ENCODE results near the gene GALNT10. TPM values are rescaled to one million over a fixed set of nuclear protein-coding genes. Genes with fewer than 3 reads are reported as not detected.

Gene GALNT10
- total and polyA plus RNA-seq, 3 donors from 2014 or later, result 15.7 to 19.3 (median 17.2) TPM

DNA sequence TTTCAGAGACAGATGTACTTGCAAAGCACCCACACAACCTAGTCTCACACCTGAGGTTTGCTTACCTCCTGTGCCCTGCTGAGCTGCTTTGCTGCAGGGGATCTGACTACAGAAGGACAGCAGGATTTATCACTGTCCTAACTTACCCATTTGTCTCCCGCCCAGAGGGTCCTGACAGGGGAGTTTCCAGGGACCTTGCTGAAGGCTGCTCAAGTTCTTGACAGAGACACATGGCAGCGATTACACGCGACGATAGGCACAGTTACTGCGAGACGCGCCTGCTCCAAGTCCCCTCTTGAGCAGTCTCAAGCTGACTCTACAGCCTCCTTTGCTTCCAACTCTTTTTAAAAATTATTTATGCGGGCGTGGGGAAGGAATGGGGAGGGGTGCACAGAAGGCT lies 24.6 kb upstream of the GALNT10 start:
- intact Hi-C loops (cut with DNase I; ENCODE audit: low total_unique reads), result no loop called here
- no peak for DNase-seq
- WGBS, 2 donors, result 54 to 55% methylated on average over 10 of the region's 10 CpGs
- Histone ChIP-seq H3K27me3 (no peaks in the 10 kb centered on the region), H3K36me3 (ENCODE audit: low read depth, missing control alignments) (no peaks in the 10 kb centered on the region), H3K27ac (no peak overlapping the region), H3K4me3 (no peak overlapping the region), H3K4me1 (peaks cover 4% of the 10 kb centered on the region), H3K9me3 (no peaks in the 10 kb centered on the region)
- no peak for TF ChIP-seq POLR2A (IDR thresholded peaks at IDR 0.05)
- TF ChIP-seq, protein P1, sequence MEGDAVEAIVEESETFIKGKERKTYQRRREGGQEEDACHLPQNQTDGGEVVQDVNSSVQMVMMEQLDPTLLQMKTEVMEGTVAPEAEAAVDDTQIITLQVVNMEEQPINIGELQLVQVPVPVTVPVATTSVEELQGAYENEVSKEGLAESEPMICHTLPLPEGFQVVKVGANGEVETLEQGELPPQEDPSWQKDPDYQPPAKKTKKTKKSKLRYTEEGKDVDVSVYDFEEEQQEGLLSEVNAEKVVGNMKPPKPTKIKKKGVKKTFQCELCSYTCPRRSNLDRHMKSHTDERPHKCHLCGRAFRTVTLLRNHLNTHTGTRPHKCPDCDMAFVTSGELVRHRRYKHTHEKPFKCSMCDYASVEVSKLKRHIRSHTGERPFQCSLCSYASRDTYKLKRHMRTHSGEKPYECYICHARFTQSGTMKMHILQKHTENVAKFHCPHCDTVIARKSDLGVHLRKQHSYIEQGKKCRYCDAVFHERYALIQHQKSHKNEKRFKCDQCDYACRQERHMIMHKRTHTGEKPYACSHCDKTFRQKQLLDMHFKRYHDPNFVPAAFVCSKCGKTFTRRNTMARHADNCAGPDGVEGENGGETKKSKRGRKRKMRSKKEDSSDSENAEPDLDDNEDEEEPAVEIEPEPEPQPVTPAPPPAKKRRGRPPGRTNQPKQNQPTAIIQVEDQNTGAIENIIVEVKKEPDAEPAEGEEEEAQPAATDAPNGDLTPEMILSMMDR (IDR thresholded peaks at IDR 0.05), result no peak

DNA sequence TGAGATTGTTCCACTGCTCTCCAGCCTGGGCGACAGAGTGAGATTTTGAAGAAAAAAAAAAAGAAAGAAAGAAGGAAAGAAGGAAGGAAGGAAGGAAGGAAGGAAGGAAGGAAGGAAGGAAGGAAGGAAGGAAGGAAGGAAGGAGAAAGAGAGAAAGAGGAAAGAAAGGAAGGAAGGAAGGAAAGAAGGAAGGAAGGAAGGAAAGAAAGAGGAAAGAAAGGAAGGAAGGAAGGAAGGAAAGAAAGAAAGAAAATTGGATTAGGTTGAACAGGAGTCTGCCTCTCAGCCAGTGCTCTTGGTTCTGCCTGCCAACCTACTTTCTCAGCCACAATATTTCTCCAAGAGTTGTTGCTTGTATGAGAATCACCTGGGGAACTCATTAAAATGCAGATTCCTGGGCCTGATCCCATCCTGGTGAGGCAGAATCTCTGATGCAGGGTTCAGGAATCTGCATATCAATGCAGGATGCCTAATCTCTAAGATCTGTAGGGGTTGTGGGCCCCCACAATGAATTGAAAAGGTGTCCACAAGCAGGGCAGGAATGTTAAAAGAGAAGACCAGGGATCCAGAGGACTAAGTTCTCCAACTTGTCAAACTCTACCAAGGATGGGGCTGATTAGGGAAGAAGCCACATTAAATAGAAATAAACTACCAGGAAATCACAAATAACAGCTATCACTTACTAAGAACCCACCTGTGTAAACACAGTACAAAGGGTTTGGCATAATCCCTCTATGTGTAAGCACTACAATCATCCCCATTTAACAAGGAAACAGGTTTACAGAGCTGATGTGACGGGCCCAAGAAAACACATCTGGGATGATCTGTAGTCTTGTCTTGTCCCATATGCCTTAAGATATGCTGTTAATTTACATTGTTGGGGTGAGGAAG lies 23.4 kb upstream of the GALNT10 start:
- TF ChIP-seq POLR2A (IDR thresholded peaks at IDR 0.05), result no peak
- TF ChIP-seq, protein P1 (IDR thresholded peaks at IDR 0.05), result no peak
- Histone ChIP-seq H3K4me3 (no peak overlapping the region), H3K4me1 (peaks cover 4% of the 10 kb centered on the region), H3K9me3 (no peaks in the 10 kb centered on the region), H3K36me3 (ENCODE audit: low read depth, missing control alignments) (no peaks in the 10 kb centered on the region), H3K27ac (no peak overlapping the region), H3K27me3 (no peaks in the 10 kb centered on the region)
- WGBS, 2 donors, result 64 to 73% methylated on average over 2 of the region's 2 CpGs
- intact Hi-C loops (cut with DNase I; ENCODE audit: low total_unique reads), result no loop called here
- no peak for DNase-seq

DNA sequence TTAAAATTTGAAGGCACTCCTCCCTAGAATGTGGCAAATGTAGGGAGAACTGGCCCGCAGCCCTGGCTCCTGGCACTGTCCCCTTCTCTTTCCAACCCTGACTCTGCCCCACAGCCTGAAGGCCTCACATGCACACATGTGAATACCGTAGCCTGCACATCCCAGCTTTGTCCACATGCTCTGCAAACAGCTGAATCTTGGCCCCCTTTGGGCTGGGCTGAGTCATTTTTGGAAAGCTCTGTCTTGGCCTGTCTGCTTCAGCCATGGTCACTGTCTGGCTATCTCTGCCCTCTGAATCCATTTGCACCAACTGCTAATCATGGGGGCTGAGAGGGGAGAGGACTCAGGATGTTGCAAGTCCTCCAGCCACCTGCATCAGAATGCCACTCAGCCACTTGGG lies 22.1 kb upstream of the GALNT10 start:
- no peak for TF ChIP-seq POLR2A (IDR thresholded peaks at IDR 0.05)
- TF ChIP-seq, protein P1 (IDR thresholded peaks at IDR 0.05), result no peak
- Histone ChIP-seq H3K4me1 (no peaks in the 10 kb centered on the region), H3K27me3 (no peaks in the 10 kb centered on the region), H3K9me3 (no peaks in the 10 kb centered on the region), H3K27ac (no peak overlapping the region), H3K4me3 (no peak overlapping the region), H3K36me3 (ENCODE audit: low read depth, missing control alignments) (no peaks in the 10 kb centered on the region)
- intact Hi-C loops (cut with DNase I; ENCODE audit: low total_unique reads), result no loop called here
- no peak for DNase-seq
- 77 to 86% methylated on average over 2 of the region's 2 CpGs for WGBS, 2 donors

DNA sequence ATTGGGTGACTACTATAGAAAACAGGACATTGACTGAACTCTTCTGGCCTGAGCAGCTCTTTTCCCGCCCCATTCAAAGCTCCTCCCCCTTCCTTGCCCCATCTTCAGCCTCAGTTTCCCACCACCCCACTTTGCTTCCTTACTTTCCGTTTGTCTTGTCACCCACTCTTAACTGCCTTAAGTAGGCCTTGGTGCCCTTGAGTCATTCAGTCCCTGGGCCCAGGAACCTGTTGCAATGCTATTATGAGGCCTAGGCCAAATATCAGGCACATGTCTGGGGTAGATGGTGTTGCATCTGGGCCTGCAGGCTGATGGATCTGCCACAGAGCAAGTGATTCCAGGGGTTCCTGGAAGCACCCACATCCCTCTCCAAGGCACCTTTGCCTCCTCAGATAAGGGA lies 17.7 kb upstream of the GALNT10 start:
- Histone ChIP-seq H3K4me3 (no peak overlapping the region), H3K27ac (no peak overlapping the region), H3K36me3 (ENCODE audit: low read depth, missing control alignments) (no peaks in the 10 kb centered on the region), H3K27me3 (no peaks in the 10 kb centered on the region), H3K4me1 (no peaks in the 10 kb centered on the region), H3K9me3 (no peaks in the 10 kb centered on the region)
- WGBS, 2 donors, result 94 to 100% methylated on average over 2 of the region's 2 CpGs
- intact Hi-C loops (cut with DNase I; ENCODE audit: low total_unique reads), result no loop called here
- no peak for TF ChIP-seq POLR2A (IDR thresholded peaks at IDR 0.05)
- TF ChIP-seq, protein P1 (IDR thresholded peaks at IDR 0.05), result no peak
- no peak for DNase-seq

DNA sequence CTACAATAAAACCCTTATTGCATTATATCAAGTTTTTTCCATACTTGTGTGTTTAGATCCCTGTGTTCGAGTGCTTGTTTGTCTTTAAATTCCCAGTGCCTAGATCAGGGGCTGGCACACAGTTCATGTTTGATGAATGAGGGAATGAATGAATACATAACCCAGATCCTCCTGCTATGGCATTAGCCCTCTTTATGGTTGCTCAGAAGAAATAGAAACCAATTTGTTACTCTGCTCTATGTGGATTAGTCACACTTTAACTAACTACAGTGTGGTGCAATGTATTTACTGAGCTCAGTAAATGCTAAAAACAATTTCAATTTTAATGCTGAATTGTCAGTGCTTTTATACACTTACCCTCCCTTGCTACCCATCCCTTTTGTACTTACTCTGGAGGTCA lies 16.4 kb upstream of the GALNT10 start:
- H3K4me3 ChIP-seq, result no peak overlapping the region
- no peaks in the 10 kb centered on the region for H3K4me1 ChIP-seq
- TF ChIP-seq, protein P1 (IDR thresholded peaks at IDR 0.05), result no peak
- TF ChIP-seq POLR2A (IDR thresholded peaks at IDR 0.05), result no peak
- no peaks in the 10 kb centered on the region for H3K36me3 ChIP-seq (ENCODE audit: low read depth, missing control alignments)
- no peaks in the 10 kb centered on the region for H3K9me3 ChIP-seq
- no peak for DNase-seq
- no peaks in the 10 kb centered on the region for H3K27me3 ChIP-seq
- intact Hi-C loops (cut with DNase I; ENCODE audit: low total_unique reads), result no loop called here
- no peak overlapping the region for H3K27ac ChIP-seq
- WGBS, 2 donors, result 91 to 95% methylated on average over 1 of the region's 1 CpG
